Right atrium auricular region (tissue), 2 donors: ENCODE data around the gene DEPDC1. TPM values are rescaled to one million over a fixed set of nuclear protein-coding genes. Genes with fewer than 3 reads are reported as not detected.

ENCODE experiments used
- DNase-seq: peaks from one replicate; pipeline ENCODE4 v3.0.0-alpha.2; 2019; ENCODE audit warnings: low spot score
- H3K27ac ChIP-seq, 2 donors: fragments of 200-600 bp; sonication (generic); 1 replicate in 1 of 2; 2 replicates in 1 of 2; pipeline ENCODE4 v1.5.1; 2016 to 2019
- H3K27me3 ChIP-seq, 2 donors: fragments of 200-600 bp; sonication (generic); one replicate each; pipeline versions ENCODE4 v1.5.1 to v1.6.0; 2017 to 2019
- H3K36me3 ChIP-seq: fragments of 200-600 bp; sonication (generic); one replicate; pipeline ENCODE4 v1.5.1; 2016
- H3K4me1 ChIP-seq, 2 donors: fragments of 200-600 bp; sonication (generic); one replicate each; pipeline versions ENCODE4 v1.5.1 to v1.6.0; 2017 to 2019
- H3K4me3 ChIP-seq, 2 donors: fragments of 200-600 bp; sonication (generic); 1 replicate in 1 of 2; 2 replicates in 1 of 2; pipeline ENCODE4 v1.5.1; 2017 to 2019; ENCODE audit warnings: mild to moderate bottlenecking in 1 of 2, moderate library complexity in 1 of 2
- H3K9me3 ChIP-seq, 2 donors: fragments of 200-600 bp; sonication (generic); one replicate each; pipeline ENCODE4 v1.5.1; 2019
- total RNA-seq, 2 donors: library from RNA; depleted of rRNA; stranded (reverse); fragments of >200 nt; gene quantifications; one replicate each; pipeline ENCODE4 v1.1.0, GENCODE V29; 2016
- TF ChIP-seq, protein P1 (sequence below), 2 donors: fragments of 200-600 bp; sonication (generic); IDR thresholded peaks; one replicate each; pipeline ENCODE4 v1.5.1; 2019; ENCODE audit warnings: antibody characterized with exemption in 2 of 2

The DEPDC1 gene
- total RNA-seq, 2 donors from 2014 or later, result 1.4 TPM; not detected in 1

DNA sequence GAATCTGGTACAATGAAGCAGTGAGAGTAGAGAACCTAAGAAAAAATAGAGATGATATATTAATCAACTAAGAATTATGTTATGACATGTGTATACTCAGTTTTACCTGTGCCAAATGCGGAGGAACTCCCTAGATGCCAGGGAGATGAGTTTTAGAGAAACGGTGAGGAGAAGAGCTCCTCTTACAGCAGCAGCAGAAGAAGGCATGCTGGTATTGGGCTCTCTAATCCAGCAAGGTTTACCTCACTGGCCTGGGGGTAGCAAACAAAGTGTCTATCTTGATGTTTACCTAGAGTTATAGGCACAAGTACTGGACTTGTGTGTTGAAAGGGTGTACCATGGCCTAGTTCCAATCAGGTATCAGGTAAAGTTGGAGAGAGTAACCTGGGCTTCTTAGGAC is 28.9 kb upstream of the DEPDC1 start:
- Histone ChIP-seq H3K4me1 (no peaks in the 10 kb centered on the region), H3K36me3 (no peaks in the 10 kb centered on the region), H3K27ac (no peak overlapping the region), H3K27me3 (no peaks in the 10 kb centered on the region), H3K9me3 (no peaks in the 10 kb centered on the region), H3K4me3 (no peak overlapping the region)
- TF ChIP-seq, protein P1, sequence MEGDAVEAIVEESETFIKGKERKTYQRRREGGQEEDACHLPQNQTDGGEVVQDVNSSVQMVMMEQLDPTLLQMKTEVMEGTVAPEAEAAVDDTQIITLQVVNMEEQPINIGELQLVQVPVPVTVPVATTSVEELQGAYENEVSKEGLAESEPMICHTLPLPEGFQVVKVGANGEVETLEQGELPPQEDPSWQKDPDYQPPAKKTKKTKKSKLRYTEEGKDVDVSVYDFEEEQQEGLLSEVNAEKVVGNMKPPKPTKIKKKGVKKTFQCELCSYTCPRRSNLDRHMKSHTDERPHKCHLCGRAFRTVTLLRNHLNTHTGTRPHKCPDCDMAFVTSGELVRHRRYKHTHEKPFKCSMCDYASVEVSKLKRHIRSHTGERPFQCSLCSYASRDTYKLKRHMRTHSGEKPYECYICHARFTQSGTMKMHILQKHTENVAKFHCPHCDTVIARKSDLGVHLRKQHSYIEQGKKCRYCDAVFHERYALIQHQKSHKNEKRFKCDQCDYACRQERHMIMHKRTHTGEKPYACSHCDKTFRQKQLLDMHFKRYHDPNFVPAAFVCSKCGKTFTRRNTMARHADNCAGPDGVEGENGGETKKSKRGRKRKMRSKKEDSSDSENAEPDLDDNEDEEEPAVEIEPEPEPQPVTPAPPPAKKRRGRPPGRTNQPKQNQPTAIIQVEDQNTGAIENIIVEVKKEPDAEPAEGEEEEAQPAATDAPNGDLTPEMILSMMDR (IDR thresholded peaks at IDR 0.05), result no peak
- DNase-seq, result no peak

DNA sequence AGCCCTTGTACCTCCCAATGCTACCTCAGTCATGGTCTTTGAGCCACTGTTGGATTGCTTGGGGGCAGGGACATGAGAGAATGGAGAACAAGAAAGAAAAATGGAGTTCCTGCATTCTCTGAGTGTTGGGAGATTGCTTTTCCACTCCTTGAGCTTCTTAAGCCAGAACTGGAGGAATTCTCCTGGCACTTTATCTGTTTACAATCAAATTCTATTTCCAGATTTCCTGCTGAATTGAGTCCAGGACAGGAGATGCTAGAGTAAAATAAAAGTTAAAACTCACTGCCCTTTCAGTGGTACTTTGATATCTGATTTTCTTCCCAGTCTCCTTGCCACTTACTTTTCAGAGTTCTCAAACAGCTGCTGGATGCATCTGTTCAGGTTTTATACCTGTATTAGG is 24.4 kb upstream of the DEPDC1 start:
- no peaks in the 10 kb centered on the region for H3K9me3 ChIP-seq
- TF ChIP-seq, protein P1 (IDR thresholded peaks at IDR 0.05), result no peak
- no peak overlapping the region for H3K4me3 ChIP-seq

DNA sequence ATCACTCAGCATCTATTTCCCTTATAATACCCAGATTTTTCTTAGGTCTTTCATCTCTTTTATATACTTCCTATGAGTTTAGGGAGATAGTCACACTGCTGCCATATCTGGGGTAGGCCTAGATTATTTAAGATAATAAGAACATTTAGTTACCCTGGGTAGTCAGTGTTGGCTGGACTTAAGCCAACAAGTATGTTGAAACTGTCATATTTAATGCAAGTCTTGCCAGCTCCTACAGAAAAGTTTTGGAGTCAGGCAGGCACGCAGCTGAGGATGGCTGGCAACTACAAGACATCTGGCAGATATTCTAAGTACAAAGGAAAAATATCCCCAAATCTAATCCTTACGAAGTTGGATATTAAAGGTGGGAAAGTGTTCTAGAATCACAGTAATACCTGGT is 19.2 kb upstream of the DEPDC1 start:
- H3K4me1 ChIP-seq, result no peaks in the 10 kb centered on the region
- no peaks in the 10 kb centered on the region for H3K9me3 ChIP-seq
- no peaks in the 10 kb centered on the region for H3K27me3 ChIP-seq
- no peaks in the 10 kb centered on the region for H3K36me3 ChIP-seq
- no peak overlapping the region for H3K27ac ChIP-seq
- H3K4me3 ChIP-seq, result no peak overlapping the region
- TF ChIP-seq, protein P1 (IDR thresholded peaks at IDR 0.05), result no peak
- no peak for DNase-seq

More for the DNA sequence above, 24.4 kb upstream of the DEPDC1 start:
- no peak for DNase-seq
- Histone ChIP-seq H3K4me1 (no peaks in the 10 kb centered on the region), H3K36me3 (no peaks in the 10 kb centered on the region), H3K27ac (no peak overlapping the region), H3K27me3 (no peaks in the 10 kb centered on the region)

DNA sequence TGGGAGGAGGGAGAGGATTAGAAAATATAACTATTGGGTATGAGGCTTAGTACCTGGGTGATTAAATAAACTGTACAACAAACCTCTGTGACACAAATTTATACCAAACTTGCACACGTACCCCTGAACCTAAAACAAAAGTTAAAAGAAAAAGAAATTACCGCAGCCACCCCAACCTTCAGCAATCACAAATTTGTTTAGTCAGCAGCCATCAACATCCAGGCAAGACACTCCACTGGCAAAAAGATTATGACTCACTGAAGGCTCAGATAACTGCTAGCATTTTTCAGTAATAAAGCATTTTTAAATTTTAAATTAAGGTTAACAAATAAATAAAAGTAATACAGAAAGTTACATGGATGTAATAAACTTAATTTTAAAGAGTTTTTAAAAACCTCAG is 14.4 kb upstream of the DEPDC1 start:
- H3K4me3 ChIP-seq, result no peak overlapping the region
- H3K27me3 ChIP-seq, result no peaks in the 10 kb centered on the region
- TF ChIP-seq, protein P1 (IDR thresholded peaks at IDR 0.05), result no peak
- no peaks in the 10 kb centered on the region for H3K36me3 ChIP-seq
- no peaks in the 10 kb centered on the region for H3K9me3 ChIP-seq
- H3K27ac ChIP-seq, result no peak overlapping the region
- no peak for DNase-seq
- no peaks in the 10 kb centered on the region for H3K4me1 ChIP-seq

DNA sequence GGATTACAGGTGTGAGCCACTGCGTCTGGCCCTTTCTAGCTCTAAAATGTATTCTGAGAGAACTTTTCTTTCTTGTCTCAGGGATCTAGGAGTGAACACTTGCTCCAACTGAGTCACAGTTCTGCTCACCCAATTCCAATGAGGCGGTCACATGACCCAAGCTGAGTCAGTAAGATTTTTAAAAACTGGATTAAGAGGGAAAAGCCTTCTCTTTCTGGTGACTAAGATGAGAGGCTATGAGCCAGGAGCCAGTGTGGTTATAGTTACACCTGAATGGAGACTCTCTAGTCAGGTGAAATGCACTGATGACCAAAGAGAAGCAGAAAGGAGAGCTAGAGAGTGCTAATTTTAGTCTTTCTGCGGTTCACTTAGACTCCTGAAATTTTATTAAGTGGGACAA is 9.5 kb upstream of the DEPDC1 start:
- Histone ChIP-seq H3K27me3 (no peaks in the 10 kb centered on the region), H3K4me1 (no peaks in the 10 kb centered on the region), H3K4me3 (no peak overlapping the region), H3K27ac (no peak overlapping the region), H3K36me3 (no peaks in the 10 kb centered on the region), H3K9me3 (peaks cover 0 to 9% of the 10 kb centered on the region in 2 donors)
- TF ChIP-seq, protein P1 (IDR thresholded peaks at IDR 0.05), result no peak
- no peak for DNase-seq

DNA sequence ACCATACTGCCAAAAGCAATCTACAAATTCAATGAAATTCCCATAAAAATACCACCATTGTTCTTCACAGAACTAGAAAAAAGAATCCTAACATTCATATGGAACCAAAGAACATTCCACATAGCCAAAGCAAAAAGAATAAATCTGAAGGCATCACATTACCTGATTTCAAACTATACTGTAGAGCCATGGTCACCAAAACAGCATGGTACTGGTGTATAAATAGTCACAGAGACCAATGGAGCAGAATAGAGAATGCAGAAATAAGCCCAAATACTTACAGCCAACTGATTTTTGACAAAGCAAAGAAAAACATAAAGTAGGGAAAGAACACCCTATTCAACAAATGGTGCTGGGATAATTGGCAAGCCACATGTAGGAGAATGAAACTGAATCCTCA is 6.2 kb upstream of the DEPDC1 start:
- H3K9me3 ChIP-seq, result peaks cover 0 to 9% of the 10 kb centered on the region in 2 donors
- H3K4me1 ChIP-seq, result no peaks in the 10 kb centered on the region
- no peak overlapping the region for H3K4me3 ChIP-seq
- H3K27me3 ChIP-seq, result no peaks in the 10 kb centered on the region
- no peaks in the 10 kb centered on the region for H3K36me3 ChIP-seq
- no peak for DNase-seq
- TF ChIP-seq, protein P1 (IDR thresholded peaks at IDR 0.05), result no peak
- no peak overlapping the region for H3K27ac ChIP-seq
